Body of pancreas (tissue), 4 donors: ENCODE measurements around the gene SCAPER. TPM values are rescaled to one million over a fixed set of nuclear protein-coding genes. Genes with fewer than 3 reads are reported as not detected.
"Not testable (repeated sequence)": the region's sequence is repeated elsewhere in the genome, so short reads cannot be mapped to it uniquely, and the experiment has no call there.

ENCODE experiments used
- ATAC-seq: fragments of 150-250 bp; one replicate; pipeline ENCODE4 v1.9.1; 2016
- DNase-seq, 4 donors: peaks; one replicate each; pipeline ENCODE4 v3.0.0-alpha.2; 2019
- H3K27ac ChIP-seq, 4 donors: fragments of 200-600 bp; sonication (generic); 1 replicate in 3 of 4; 2 replicates in 1 of 4; pipeline versions ENCODE4 v1.5.1 to v1.6.1; 2016 to 2019; ENCODE audit warnings: mild to moderate bottlenecking in 1 of 4, mixed read lengths in 1 of 4, moderate library complexity in 1 of 4
- H3K27me3 ChIP-seq, 2 donors: fragments of 200-600 bp; sonication (generic); one replicate each; pipeline ENCODE4 v1.6.0; 2016; ENCODE audit warnings: mild to moderate bottlenecking in 1 of 2
- H3K36me3 ChIP-seq, 2 donors: fragments of 200-600 bp; sonication (generic); replicated peaks in 1 of 2; 2 replicates each; pipeline ENCODE4 v1.5.1; 2016; ENCODE audit warnings: low read depth in 2 of 2; ENCODE audit not compliant: insufficient read depth in 1 of 2
- H3K4me1 ChIP-seq: fragments of 200-600 bp; sonication (generic); one replicate; pipeline ENCODE4 v1.6.0; 2016
- H3K4me3 ChIP-seq, 2 donors: fragments of 200-600 bp; sonication (generic); 1 replicate in 1 of 2; 2 replicates in 1 of 2; pipeline ENCODE4 v1.5.1; 2016 to 2019
- H3K9me3 ChIP-seq, 3 donors: fragments of 200-600 bp; sonication (generic); 1 replicate in 2 of 3; 2 replicates in 1 of 3; pipeline ENCODE4 v1.5.1; 2016
- CTCF ChIP-seq, 7 experiments: fragments of 450-650 bp in 4 of 7; fragments of 200-600 bp in 3 of 7; sonication (generic) in 3 of 7; IDR thresholded peaks; one replicate each; pipeline ENCODE4 v1.5.1; 2016 to 2019; ENCODE audit warnings: antibody characterized with exemption in 7 of 7
- POLR2A ChIP-seq, 3 donors: fragments of 450-650 bp; IDR thresholded peaks; one replicate each; pipeline ENCODE4 v1.6.1; 2016; ENCODE audit warnings: antibody characterized with exemption in 3 of 3, mild to moderate bottlenecking in 2 of 3
- WGBS, 2 donors: methylation state at CpG; one replicate each; pipeline ENCODE4 v1.1.5; 2017; 5-methylcytosine and 5-hydroxymethylcytosine counted together
- intact Hi-C: fragments of 100-400 bp; cut with DNase I; formaldehyde crosslinking; loops from one replicate; pipeline ENCODE4 v1.15.1; 2023
- microRNA-seq, 2 donors: library from miRNA; unstranded; fragments of <30 nt; microRNA quantifications; one replicate each; pipeline ENCODE4, GENCODE V29; 2016; ENCODE audit warnings: borderline number of aligned reads in 2 of 2, borderline replicate concordance in 2 of 2
- small RNA-seq: library from RNA; depleted of rRNA; stranded (forward); fragments of <200 nt; gene quantifications from one replicate; pipeline ENCODE3, GENCODE V24; 2016
- total RNA-seq, 2 donors: library from RNA; depleted of rRNA; stranded (reverse); fragments of >200 nt; gene quantifications; one replicate each; pipeline ENCODE4 v1.1.0, GENCODE V29; 2016

Gene SCAPER
- total RNA-seq, 2 donors from 2014 or later = 22.1 to 46.2 TPM

DNA sequence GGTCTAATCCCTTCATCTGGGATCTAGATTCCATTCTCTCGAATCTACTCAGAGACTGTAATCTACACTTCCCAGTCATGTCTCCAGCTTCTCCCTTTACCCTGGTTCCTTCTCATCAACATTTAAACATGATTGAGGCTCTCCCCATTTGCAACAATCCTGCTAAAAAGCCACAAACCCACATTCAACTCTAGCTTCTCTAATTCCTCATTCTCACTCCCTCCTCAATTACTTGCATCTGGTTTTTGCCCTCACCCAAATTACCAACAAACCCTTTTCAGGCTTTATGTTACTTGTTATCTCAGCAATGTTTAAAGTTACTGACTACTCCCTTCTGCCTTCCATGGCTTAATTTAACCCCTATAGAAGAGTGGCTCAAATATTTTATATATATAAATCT lies 605.4 kb downstream of the SCAPER start:
- H3K4me1 ChIP-seq = no peaks in the 10 kb centered on the region
- no peaks in the 10 kb centered on the region for H3K27me3 ChIP-seq
- DNase-seq (no peak), ATAC-seq (no peak)
- intact Hi-C loops = no loop called here
- no peaks in the 10 kb centered on the region for H3K36me3 ChIP-seq
- 70 to 72% methylated on average over 1 of the region's 1 CpG for WGBS, 2 donors
- H3K27ac ChIP-seq = no peak overlapping the region
- TF ChIP-seq CTCF (IDR thresholded peaks at IDR 0.05) (no peak), POLR2A (IDR thresholded peaks at IDR 0.05) (no peak)
- H3K9me3 ChIP-seq = no peaks in the 10 kb centered on the region
- H3K4me3 ChIP-seq = no peak overlapping the region

DNA sequence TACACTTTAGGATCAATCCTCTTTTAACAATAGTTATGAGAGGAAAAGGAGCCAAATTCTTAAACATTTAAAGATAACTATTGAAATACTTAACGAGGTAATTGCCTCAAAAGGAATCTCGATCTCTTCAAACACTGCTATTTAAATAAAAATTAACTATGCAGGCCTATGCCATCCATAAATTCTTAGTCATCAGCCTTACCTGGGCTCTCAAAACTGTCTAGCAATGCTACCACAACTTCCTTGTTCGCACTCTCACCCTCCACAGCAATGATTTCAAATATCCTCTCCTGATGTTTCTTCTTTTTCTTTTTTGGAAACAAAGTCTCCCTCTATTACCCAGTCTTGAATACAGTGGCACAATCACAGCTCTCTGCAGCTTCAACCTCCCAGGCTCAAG lies 606.2 kb downstream of the SCAPER start:
- Histone ChIP-seq H3K4me1 (no peaks in the 10 kb centered on the region), H3K27ac (no peak overlapping the region), H3K27me3 (no peaks in the 10 kb centered on the region), H3K9me3 (no peaks in the 10 kb centered on the region), H3K36me3 (no peaks in the 10 kb centered on the region), H3K4me3 (no peak overlapping the region)
- 54 to 58% methylated on average over 3 of the region's 3 CpGs for WGBS, 2 donors
- TF ChIP-seq CTCF (IDR thresholded peaks at IDR 0.05) (no peak), POLR2A (IDR thresholded peaks at IDR 0.05) (no peak)
- DNase-seq = no peak
- intact Hi-C loops = no loop called here
- ATAC-seq = no peak

DNA sequence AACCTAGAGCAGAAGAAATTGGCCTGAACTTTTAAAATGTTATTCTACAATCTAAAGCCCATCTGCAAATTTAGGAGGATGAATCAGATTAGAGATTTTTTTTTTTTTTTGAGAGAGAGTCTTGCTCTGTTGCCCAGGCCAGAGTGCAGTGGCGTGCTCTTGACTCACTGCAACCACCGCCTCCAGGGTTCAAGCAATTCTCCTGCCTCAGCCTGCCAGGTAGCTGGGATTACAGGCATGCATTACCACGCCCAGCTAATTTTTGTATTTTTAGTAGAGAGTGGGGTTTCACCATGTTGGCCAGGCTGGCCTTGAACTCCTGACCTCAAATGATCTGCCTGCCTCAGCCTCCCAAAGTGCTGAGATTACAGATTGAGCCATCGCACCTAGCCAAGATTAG lies 607.2 kb downstream of the SCAPER start:
- WGBS, 2 donors = 94 to 95% methylated on average over 4 of the region's 4 CpGs
- H3K27ac ChIP-seq, H3K27me3 ChIP-seq, H3K4me3 ChIP-seq, ATAC-seq, DNase-seq, H3K9me3 ChIP-seq, H3K36me3 ChIP-seq, intact Hi-C loops, H3K4me1 ChIP-seq: not testable (repeated sequence)

Small RNAs within 50 kb of the gene (microRNA-seq; reads per million reads assigned to microRNA genes)
- 0 reads per million in 2 donors for gene MIR3713

Small RNAs within 50 kb of the gene (small RNA-seq; reads per million reads assigned to genes)
- not detected for gene AC090751.1
- gene MIR3713 = not detected

Other genes with a start within 250 kb of the SCAPER start
- 10 to 100 TPM; 22.8 to 25.1 TPM for gene RCN2, start 26.4 kb upstream of the SCAPER start, total RNA-seq
- 1 to 10 TPM; 3.3 to 3.6 TPM for gene PSTPIP1, start 89.8 kb upstream of the SCAPER start, total RNA-seq
- 100 to 1,000 TPM in 1 of 2 donors, 10 to 100 TPM in 1; 99.1 to 118 TPM for gene TSPAN3, start 165.8 kb upstream of the SCAPER start, total RNA-seq